NOMO-1 (cell line): ENCODE results near the gene RIC3.

ENCODE experiments used
- DNase-seq, 2 experiments: peaks; one replicate each; lab custom pipeline; 2025; ENCODE audit not compliant: unreplicated experiment in 2 of 2; lab: John Stamatoyannopoulos, UW

RIC3 gene

GRCh38 chr11:8090756-8091155 is 78.1 kb downstream of the RIC3 start:
- DNase-seq: peak in 1 of 2 experiments; percentile 2

GRCh38 chr11:8089791-8090510 is 78.9 kb downstream of the RIC3 start:
- no peak for DNase-seq

GRCh38 chr11:8087756-8088155 is 81.1 kb downstream of the RIC3 start:
- no peak for DNase-seq

GRCh38 chr11:8087185-8087584 is 81.6 kb downstream of the RIC3 start:
- DNase-seq: no peak

- DNase-seq: no peak
These were observed 82.3 kb downstream of the RIC3 start for GRCh38 chr11:8086571-8086970.

GRCh38 chr11:8086001-8086479 is 82.8 kb downstream of the RIC3 start:
- no peak for DNase-seq

GRCh38 chr11:8085011-8085645 is 83.7 kb downstream of the RIC3 start:
- no peak for DNase-seq

- DNase-seq: no peak
These were observed 84.5 kb downstream of the RIC3 start for GRCh38 chr11:8084352-8084751.

- no peak for DNase-seq
These were observed 84.9 kb downstream of the RIC3 start for GRCh38 chr11:8083871-8084281.

- no peak for DNase-seq
These were observed 85.8 kb downstream of the RIC3 start for GRCh38 chr11:8083088-8083395.

- DNase-seq: no peak
These were observed 86.3 kb downstream of the RIC3 start for GRCh38 chr11:8082391-8083087.

GRCh38 chr11:8081591-8082250 is 87.1 kb downstream of the RIC3 start:
- DNase-seq: no peak

- DNase-seq: no peak
These were observed 87.9 kb downstream of the RIC3 start, which contains the start of gene TUB for GRCh38 chr11:8080674-8081590. Gene TUB (plus strand): TSS chr11:8081211. CDS start chr11:8081511, 300 bp downstream.

- no peak for DNase-seq
These were observed 88.7 kb downstream of the RIC3 start for GRCh38 chr11:8080069-8080670.

- DNase-seq: no peak
These were observed 89.6 kb downstream of the RIC3 start for GRCh38 chr11:8079111-8079675.

GRCh38 chr11:8075119-8075726 is 93.6 kb downstream of the RIC3 start:
- DNase-seq: no peak

GRCh38 chr11:8071616-8072581 is 96.9 kb downstream of the RIC3 start:
- no peak for DNase-seq
